HG03558 (cell line): ENCODE measurements around the gene STXBP5L.
"Not testable (repeated sequence)": the region's sequence is repeated elsewhere in the genome, so short reads cannot be mapped to it uniquely, and the experiment has no call there.

Experiments used
- ATAC-seq: cut with Tn5 transposase; IDR thresholded peaks from one replicate; pipeline ENCODE4 v1.9.1; 2021; ENCODE audit warnings: moderate number of reproducible peaks; ENCODE audit not compliant: unreplicated experiment; ENCODE audit errors: extremely low read depth

The STXBP5L gene

GRCh38 chr3:121223116-121223515, 315.1 kb downstream of the STXBP5L start:
- no peak for ATAC-seq

GRCh38 chr3:121228971-121229370, 321.0 kb downstream of the STXBP5L start:
- ATAC-seq, result no peak

- ATAC-seq, result not testable (repeated sequence)
Observed at GRCh38 chr3:121230194-121230593, 322.2 kb downstream of the STXBP5L start.

DNA sequence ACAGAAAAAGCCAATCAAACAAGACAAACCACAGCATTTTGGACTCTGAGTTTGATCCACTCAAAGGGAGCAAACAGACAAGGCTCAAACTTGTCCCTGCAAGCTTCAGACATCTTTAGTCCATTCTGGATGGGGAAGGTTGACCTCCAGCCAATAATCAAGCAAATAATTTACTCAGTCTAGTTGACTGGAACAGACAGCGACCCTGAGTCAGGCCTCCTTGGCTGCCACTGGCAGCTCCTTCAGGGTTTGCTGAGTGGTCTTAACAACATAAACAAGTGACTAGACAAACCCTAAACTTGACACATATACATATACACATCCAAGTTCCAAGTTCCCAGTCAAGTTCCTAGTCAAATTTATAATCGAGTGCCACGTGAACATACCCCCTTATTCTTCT, 323.9 kb downstream of the STXBP5L start:
- ATAC-seq, result no peak

DNA sequence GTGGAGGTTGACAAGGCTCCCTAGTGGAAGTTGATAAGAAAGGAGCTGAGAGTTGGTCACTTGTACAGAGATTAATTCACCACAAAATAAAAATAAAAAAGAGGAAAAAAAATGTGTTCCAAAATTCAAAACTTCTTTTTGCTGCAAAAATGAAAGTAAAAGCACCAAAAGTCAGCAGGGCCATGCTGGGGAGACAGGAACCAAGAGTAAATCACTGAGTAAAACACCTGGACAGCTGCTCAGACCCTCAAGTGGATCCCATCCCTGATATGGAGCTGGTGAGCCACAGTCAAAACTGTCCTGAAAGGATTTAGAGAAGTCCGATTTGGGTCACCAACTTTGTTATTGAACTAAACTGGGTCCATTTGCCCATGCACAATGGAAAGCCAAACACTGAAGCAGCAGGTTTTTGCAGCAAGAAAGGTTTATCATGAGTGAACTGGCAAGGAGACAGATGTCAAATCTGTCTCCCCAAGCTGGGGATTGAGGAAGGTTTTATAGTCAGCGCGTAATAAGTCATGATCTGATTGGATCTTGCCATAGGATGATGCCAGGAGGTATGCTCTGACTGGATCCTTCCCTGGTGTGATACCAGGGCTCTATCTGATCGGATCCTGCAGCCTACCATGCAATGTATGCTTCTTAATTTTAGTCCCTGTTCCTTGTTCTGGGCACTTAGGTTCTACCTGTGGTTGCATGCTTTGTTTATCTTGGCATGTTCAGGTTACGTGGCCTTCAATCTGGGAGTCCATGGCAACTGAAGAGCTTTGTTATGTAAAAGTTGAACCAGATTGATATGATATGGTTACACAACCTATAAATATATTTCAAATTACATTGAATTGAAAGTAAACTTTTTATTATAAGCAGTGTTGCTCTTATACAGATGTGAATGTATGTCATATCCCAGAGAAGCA, 324.6 kb downstream of the STXBP5L start:
- ATAC-seq, result no peak

GRCh38 chr3:121243208-121243607, 335.2 kb downstream of the STXBP5L start:
- ATAC-seq, result no peak

DNA sequence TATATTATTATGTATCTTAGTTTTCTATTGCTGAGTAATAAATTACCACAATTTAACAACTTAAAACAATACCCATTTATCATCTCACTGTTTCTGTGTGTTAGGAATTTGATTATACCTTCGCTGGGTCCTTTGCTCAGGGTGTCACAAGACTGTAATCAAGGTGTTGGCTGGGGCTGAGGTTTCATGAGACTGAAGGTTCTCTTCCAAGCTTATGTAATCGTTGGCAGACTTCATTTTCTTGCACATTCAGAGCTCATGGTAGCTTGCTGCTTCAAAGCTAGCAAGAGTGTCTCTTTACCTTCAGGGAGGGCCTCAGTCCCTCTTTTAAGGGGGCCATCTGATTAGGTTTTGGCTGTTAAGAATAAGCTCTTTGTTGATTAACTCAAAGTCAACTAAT, 344.7 kb downstream of the STXBP5L start:
- ATAC-seq, result no peak

DNA sequence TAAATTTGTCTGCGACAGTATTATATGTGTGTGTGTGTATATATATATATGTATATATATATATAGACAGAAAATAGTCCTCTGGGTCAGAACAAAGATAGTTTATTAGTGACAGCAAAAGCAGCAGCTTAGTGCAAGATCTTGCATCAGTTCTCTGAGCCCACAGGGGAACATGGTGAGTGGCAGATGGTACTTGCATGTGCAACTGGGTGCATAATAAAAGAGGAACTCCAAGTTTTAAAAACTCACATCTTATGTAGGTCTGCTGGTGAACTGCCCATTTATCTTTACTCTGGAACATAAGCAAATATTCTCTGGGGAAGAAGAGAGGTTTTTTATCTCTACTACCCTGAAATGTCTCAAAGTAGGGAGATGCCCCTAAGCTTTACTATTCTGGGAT, 361.4 kb downstream of the STXBP5L start:
- no peak for ATAC-seq

GRCh38 chr3:121274411-121274810, 366.4 kb downstream of the STXBP5L start:
- ATAC-seq, result no peak

GRCh38 chr3:121295452-121295851, 387.4 kb downstream of the STXBP5L start:
- ATAC-seq, result no peak

GRCh38 chr3:121295979-121296378, 388.0 kb downstream of the STXBP5L start:
- no peak for ATAC-seq

DNA sequence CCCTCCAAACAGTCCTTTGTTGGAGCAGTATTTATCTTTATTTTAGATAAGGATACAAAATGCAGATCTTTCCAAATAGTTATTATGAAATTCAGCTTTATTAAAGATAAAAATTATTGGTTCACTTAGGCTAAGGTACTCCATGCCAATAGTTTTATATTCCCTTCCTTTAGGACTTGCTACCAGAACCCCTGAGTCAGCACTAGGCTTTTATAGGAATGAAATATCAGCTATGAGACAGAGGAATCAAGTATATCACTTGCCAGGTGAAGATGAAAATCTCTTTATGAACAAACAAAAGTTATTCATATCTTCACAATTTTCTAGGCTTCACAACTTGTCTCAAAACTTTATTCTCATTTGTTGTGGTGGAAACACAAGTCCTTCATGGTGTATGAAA, 416.3 kb downstream of the STXBP5L start:
- no peak for ATAC-seq

DNA sequence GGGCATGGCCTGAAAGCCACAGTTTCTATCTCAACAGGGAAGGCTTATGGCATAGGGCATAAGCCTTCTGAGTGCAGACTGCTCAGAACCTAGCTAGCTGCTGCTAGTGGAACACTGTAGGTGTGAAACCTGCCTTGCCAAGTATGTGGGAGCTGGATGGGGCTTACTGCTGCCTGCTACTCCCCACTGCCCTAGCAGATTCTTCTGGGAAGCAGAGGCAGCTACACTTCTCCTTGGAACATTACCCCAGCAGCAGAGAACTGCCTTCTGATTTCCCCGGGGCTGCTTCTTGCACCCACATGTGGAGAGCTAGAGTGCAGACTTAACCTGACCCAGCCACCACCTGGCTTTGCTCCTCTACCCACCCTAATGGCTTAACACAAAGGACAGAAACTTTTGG, 422.1 kb downstream of the STXBP5L start:
- ATAC-seq, result no peak

- ATAC-seq, result no peak
Observed at GRCh38 chr3:121330634-121331033, 422.6 kb downstream of the STXBP5L start.

DNA sequence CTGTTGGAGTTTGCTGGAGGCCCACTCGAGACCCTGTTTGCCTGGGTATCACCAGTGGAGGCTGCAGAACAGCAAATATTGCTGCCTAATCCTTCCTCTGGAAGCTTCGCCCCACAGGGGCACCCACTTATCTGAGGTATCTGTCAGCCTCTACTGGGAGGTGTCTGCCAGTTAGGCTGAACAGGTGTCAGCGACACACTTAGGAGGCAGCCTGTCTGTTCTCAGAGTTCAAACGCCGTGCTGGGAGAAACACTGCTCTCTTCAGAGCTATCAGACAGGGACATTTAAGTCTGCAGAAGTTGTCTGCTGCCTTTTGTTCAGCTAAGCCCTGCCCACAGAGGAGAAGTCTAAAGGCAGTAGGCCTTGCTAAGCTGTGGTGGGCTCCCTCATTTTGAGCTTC, 448.0 kb downstream of the STXBP5L start:
- not testable (repeated sequence) for ATAC-seq

DNA sequence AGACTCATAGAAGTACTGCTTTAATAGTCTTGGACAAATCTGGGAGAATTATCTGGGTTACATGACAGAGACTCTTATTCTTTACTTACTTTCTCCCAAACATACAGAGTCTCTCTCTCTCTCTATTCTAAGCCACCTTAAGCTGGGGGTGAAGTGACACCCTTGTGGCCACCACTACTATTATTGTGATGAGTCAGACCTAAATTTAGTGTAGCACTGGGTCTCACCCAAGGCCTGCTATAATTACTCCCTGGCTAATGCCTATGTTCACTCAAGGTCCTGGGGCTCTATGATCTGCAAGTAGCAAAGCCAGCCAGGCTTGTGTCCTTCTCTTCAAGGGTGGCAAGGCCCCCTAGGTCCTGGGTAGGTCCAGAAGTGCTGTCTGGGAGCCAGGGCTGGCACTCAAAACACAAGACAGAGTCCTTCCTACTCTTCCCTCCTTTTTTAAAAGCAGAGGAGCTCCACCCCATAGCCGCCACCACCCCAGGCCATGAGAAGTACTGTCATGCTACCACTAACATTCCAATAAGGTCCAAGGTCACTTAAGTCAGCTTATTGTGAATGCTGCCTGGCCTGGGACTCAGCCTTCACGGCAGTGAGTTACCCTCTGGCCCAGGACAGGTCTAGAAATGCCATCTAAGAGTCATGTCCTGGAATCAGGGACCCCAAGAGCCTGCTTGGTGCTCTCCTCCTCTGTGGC, 454.2 kb downstream of the STXBP5L start:
- no peak for ATAC-seq

GRCh38 chr3:121388308-121388707, 480.3 kb downstream of the STXBP5L start:
- not testable (repeated sequence) for ATAC-seq

GRCh38 chr3:121395967-121396366, 488.0 kb downstream of the STXBP5L start:
- not testable (repeated sequence) for ATAC-seq

DNA sequence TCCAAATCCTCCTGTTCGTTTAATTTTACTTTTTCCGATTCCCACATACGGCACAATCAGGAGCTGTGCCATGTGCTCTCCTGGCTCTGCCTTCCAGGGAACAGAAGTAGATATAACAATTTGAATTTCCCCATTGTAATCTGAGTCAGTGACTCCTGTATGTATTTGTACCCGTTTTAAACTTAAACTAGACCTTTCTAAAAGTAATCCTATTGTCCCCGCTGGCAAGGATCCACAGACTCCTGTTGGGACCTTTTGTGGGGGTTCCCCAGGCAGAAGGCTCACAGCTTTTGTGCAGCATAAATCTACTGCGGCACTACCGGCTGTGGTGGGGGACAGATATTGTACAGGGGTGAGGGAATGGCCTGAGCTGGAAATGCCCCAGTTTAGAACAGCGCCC, 490.0 kb downstream of the STXBP5L start:
- not testable (repeated sequence) for ATAC-seq

DNA sequence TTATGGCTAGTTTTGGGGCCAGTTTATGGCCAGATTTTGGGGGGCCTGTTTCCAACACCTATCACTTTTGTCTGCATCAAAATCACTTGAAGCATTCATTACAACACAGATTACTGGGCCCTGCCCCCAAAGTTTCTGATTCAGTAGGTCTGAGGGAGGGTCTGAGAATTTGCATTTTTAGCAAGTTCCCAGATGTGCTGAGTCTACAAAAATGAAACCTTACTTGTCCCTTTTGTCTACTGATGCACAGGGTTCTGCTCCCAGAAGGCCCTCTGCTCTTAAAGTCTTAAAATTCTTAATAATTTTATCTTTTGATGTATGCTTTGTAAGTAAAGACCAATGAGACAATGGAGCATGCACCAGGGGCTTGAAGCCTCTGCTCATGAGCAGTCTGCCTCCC, 491.8 kb downstream of the STXBP5L start:
- ATAC-seq, result no peak

DNA sequence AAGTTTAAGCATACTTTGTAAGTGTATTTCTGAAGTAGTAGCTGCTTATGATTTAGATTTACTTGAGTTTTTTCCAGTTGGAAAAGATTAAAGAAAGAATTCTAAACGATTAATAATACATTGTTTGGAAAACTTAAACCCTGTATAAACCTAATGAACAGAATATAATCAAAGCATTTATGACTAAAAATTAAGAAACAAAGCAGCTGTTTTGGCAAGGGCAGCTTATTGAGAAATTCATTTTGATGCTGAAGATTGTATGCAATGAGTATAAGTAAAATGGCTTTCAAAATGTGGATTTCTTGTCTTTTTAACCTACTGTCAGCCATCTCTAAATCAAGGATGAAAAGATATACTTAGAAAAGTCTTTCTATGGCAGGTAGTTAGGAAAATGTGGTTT, 497.6 kb downstream of the STXBP5L start:
- ATAC-seq, result no peak
